ENCODE data around the gene OR8H1.

Gene OR8H1, protein sequence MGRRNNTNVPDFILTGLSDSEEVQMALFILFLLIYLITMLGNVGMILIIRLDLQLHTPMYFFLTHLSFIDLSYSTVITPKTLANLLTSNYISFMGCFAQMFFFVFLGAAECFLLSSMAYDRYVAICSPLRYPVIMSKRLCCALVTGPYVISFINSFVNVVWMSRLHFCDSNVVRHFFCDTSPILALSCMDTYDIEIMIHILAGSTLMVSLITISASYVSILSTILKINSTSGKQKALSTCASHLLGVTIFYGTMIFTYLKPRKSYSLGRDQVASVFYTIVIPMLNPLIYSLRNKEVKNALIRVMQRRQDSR

DNA sequence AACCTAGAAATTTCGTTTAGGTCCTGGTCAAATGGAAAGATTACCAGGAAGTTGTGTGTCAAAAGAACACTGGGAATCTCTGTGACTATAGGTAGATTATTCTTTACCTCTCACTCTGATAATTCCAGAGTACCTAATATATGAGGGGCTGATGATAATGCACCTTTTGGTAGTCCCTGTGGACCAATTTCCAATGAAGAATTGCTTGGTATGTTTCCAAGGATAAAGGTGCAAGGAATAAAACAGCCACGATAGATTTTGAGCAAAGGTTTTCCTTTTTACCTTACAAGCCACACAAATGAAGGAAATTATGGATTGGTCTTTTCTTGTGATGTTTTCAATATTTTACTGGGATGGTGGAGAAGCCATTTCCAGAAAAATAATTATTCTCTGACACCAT is at the start of gene OR8H1:
OR8H1 (minus strand) TSS at position 101 of the 400 bp plus-strand sequence. CDS start 1,192 bp downstream, outside the sequence.
- DNase-seq (ENCODE audit: low read depth in 2 of 2, low spot score in 1 of 2): no peak

DNA sequence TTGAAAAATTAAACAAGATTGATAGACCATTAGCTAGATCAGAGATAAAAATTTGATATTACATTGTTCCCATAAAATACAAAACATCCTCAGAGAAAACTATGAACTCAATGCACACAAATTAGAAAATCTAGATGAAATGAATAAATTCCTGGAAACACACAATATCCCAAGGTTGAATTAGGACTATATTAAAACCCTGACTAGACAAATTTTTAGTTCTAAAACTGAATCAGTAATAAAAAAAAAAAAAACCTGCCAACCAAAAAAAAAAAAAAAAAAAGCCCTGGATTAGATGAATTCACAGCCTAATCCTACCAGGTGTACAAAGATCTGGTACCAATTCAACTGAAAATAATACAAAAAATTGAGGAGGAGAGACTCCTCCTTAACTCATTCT is 48.2 kb upstream of the OR8H1 start:
- DNase-seq (ENCODE audit: low read depth in 2 of 2, low spot score in 1 of 2): no peak

DNA sequence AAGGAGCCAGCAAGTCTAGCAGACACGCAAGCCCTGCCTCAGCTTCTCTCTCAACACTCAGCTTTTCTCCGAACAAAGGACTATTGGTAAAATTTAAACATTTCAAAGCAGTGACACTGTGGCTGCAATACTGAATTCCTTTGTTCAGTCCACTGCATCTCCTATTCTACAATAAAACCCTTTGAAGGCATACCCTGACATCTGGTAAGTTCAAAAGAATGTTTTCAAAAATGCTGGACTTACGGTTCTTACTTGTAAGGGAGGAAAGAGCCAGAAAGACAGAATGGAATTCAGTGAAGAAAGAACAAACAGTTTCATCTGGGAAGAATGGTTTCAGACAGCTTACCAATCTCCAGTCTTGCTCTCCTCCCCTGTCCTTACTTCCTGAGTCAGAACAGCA is 41.1 kb upstream of the OR8H1 start:
- no peak for DNase-seq (ENCODE audit: low read depth in 2 of 2, low spot score in 1 of 2)

DNA sequence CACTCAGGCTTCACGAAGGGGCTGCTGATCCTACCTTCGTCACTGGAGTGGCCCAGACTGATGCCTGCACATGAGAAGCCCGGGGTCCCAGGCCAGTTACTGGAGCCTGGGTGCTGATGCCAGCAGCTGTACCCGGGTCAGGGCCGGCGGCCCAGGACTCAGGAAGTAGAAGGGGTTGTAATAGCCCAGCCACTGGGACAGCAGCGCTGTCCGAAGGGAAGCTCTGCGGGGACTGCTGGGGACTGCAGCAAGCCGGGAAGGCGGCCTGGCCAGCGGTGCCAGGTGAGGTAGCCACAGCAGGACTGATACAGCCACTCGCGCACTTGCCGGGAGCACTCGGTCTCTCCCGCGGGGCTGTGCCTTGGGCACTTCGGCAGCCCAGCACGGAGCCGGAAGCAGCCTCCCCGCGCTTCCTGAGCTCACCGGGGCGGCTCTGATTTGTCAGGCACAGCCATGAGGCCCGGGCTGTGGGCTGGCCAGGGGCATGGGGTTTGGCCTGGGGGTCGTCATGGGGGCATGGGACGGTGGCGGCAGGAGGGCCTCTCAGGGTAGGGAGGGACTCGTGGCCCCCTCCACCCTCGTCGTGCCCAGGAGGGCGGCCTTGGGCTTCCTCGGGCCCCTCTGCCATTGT is 39.9 kb upstream of the OR8H1 start:
- no peak for DNase-seq (ENCODE audit: low read depth in 2 of 2, low spot score in 1 of 2)

DNA sequence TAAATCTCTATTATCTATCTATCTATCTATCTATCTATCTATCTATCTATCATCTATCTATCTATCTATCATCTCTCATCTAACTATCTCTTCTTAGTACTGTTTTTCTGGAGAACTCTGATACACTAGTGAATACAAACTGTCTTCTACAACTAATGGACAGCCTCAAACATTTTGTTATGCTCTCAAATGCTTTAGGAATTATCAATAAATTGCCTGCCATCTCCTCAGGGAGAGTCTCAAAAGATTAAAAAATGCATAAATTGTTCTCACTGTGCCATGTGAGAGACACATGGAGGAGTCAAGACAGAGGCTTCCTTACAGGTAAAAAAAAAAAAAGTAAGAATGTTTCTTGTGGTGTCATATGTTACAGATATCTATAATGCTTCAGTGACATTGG is 22.8 kb upstream of the OR8H1 start, which contains the start of gene OR8K3:
OR8K3 (plus strand) TSS at position 301 of the 400 bp plus-strand sequence. CDS start 3,163 bp downstream, outside the sequence.
- no peak for DNase-seq (ENCODE audit: low read depth in 2 of 2, low spot score in 1 of 2)

DNA sequence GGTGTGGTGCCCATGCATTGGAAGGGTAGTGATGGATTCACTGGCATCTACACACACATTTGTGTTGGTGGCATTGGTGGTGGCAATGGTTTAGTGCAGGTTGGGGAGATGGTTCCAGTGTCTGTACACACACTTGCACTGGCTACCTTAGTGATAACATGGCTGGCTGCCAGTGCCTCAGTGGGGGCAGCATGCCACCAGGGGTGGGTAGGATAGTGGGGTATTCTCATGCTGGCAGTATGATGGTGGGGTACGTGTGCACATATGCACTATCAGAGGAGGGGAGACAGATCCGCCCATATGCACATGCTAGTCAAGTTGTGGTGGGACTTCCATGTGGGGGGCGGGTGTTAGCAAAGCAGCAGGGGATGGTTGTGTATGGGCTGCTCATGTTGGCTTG is 15.8 kb upstream of the OR8H1 start:
- DNase-seq (ENCODE audit: low read depth in 2 of 2, low spot score in 1 of 2): no peak

DNA sequence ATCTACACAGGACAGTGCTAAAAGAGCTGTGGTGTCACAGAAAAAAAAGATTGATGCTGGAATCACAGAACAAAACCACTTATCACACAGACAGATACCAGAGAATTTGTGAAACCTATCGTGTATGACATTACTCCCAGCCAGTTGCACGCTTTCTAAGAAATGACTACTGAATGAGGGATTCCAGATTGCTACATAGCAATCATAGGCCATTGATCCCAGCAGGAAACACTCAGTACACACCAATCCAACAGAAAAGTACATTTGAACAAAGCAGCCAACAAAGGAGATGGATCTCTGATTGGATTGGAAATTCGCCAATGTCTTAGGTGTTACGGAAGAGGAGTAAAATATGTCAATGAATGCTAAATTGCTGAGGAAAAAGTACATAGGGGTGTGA is 4.8 kb upstream of the OR8H1 start:
- DNase-seq (ENCODE audit: low read depth in 2 of 2, low spot score in 1 of 2): no peak

DNA sequence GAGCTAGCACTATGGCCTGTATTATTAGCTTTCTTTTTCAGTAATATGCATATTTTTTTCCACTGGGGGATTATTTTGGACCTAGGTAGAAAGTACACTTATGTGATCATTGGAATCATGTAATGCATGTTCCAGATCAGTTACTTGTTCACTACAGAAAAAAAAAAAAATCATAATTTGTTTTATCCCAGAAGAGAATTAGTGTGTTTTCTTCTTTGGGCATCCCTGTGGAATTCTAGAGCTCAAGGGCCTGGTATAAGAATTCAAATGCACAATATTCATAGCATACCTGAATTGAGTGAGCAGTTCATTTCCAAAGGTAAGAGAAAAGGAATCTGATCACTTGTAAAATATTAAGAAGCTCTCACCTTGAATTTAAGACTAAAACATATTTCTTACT is 18.2 kb downstream of the OR8H1 start, which contains the start of gene OR5T1:
OR5T1 (plus strand) TSS at position 301 of the 400 bp plus-strand sequence. CDS start 1,485 bp downstream, outside the sequence.
- no peak for DNase-seq (ENCODE audit: low read depth in 2 of 2, low spot score in 1 of 2)

DNA sequence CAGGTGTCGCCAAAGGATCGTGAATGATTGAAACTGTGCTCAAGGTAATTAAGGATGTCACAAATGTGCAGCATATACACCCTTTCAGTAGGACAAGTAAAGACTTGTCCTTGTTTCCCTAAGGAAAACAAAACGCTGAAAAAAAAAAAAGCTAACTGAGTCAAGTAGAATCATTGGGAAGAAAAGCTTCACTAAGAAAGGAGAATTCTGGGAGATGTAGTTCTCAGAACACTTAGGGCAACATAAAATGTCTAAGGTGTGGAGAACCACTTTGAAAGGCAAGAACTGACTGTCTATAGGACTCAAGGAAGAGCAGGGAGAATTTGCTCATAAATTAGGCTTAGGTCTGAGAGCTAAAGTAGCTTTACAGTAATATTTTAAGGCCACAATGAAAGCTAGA is 21.0 kb downstream of the OR8H1 start:
- DNase-seq (ENCODE audit: low read depth in 2 of 2, low spot score in 1 of 2): no peak

DNA sequence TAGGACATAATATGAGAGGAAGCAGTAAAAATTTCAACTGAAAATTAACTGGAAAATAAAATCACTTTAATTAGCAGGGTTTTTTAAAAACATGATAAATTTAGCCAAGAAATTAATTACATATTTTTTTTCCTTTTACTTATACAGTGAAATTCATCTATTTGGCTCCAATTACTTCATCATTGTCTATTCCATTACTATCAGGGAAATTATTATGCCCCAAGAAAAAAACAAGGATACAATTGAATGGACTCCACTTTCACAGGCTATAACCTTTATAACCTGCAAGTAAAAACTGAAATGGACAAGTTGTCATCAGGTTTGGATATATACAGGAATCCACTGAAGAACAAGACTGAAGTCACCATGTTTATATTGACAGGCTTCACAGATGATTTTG is 40.1 kb downstream of the OR8H1 start, which contains the start of gene OR5T3:
OR5T3 (plus strand) TSS at position 301 of the 400 bp plus-strand sequence; CDS start at position 301, 0 bp downstream.
- DNase-seq (ENCODE audit: low read depth in 2 of 2, low spot score in 1 of 2): no peak

All from stimulated activated CD8-positive, alpha-beta memory T cell treated with anti-CD3 and anti-CD28 coated beads, Interleukin-4, amount 100 ng/mL, for 4 hours (primary cell).